ENCODE measurements around the gene NPEPL1.

- TF ChIP-seq POLR2A (IDR thresholded peaks at IDR 0.05; ENCODE audit: low read length) (no peak), RAD21 (conservative IDR thresholded peaks at IDR 0.05 in 1 of 2, IDR thresholded peaks at IDR 0.05 in 1 of 2) (no peak), JUN (IDR thresholded peaks at IDR 0.05) (no peak), CHD2 (IDR thresholded peaks at IDR 0.05; ENCODE audit: low read length, partially characterized antibody) (no peak), REST (IDR thresholded peaks at IDR 0.05) (no peak), HMGXB4 (CRISPR knock-in tag; IDR thresholded peaks at IDR 0.05; ENCODE audit: borderline replicate concordance) (no peak), SREBF2 (IDR thresholded peaks at IDR 0.05) (no peak), CTCF (IDR thresholded peaks at IDR 0.05) (no peak), EP300 (IDR thresholded peaks at IDR 0.05) (no peak), MAX (IDR thresholded peaks at IDR 0.05) (no peak), USF2 (IDR thresholded peaks at IDR 0.05) (no peak), MAZ (IDR thresholded peaks at IDR 0.05; ENCODE audit: borderline replicate concordance, low read depth, low read length) (no peak), ESRRA (IDR thresholded peaks at IDR 0.05; ENCODE audit: borderline replicate concordance, low read length) (no peak)
Measured at GRCh38 chr20:58666702-58667101, 25.9 kb upstream of the NPEPL1 start.

Measured in A549 (cell line).